Inflammatory macrophage treated with lipopolysaccharide for 1 hour (primary cell): Measurements from ENCODE around the gene BCL2L1.

Experiments
- DNase-seq, 2 donors: peaks; one replicate each; pipeline ENCODE4 v3.0.0-alpha.2; 2020 to 2022

BCL2L1 gene

DNA sequence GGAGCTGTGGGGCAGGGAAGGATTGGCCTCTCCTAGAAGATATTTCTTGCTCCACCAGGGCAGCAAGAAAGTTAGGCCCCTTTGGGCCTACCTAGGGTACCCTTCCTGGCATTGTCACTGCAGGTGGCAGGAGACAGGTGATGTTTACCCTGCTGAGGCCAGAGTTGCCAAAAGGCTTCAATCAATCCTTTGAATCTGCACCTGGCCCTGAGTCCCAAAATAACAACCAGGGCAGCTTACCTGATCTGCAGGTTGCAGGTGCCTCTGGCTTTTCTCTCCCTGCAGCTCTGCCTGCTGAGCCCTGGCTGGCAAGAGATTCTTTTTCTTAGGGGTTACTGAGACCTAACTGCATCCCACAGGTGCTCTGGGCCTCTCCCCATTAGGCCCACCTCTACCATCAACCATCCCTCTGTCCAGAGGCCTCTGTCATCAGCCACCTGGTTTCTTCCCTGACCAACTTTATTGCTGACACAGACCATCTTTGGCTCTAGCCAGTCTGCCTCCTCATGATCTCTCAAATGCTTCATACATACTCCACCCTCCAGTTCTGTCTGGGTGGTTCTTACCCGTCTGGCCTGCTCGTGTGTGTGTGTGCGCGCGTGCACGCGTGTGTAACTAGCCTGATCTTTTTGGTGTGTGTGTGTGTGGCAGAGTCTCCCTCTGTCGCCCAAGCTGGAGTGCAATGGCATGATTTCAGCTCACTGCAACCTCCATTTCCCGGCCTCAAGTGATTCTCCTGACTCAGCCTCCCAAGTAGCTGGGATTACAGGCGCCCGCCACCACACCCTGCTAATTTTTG is 13.7 kb downstream of the BCL2L1 start:
- no peak for DNase-seq

DNA sequence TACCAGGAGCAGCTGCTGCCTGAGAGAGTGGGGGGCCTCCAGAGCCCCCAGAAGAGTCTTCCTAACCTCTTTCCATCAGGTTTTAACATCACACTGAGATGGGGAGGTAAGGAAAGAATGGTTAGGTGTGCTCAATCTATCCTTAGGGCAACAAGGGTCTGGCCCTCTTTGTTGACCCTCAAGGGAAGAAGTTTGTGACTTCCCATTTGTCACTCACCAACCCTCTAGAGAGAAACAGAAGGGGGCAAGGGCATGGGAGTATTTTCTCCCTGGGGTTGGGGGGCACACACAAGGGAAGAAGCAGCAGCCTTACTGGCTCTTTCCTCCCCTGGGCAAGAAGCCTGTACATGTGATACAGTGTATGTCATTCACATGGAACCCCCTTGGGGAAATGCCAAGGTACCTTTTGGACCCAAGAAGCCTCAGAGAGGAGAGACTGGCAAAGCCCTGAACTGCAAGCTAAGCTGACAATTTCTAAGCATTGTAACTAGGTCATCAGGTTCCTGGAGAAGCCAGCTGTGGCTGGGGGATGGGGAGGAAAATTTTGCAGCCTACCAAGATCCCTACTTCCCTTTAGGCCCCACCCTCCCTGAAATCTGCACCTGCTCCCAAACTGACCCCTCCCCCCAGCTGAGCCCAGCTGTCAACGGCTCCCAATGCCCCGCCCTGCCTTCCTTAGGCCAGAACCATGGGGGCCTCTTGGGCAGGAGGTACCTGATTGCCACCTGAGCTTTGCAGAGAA is 14.5 kb downstream of the BCL2L1 start:
- DNase-seq: peak in 1 of 2 donors; percentile 36

DNA sequence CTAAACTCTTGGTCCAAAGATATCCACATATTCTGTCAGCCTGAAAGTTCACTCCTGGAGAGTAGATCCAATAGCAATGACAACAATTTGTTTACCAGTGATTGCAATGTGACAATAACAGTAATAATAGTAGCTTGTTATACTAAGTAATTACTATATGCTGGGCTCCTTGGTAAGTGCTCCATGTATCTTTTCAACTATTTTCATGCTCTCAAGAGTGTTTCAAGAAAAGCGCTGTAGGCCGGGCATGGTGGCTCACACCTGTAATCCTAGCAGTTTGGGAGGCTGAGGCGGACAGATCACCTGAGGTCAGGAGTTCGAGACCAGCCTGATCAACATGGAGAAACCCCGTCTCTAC is 15.4 kb downstream of the BCL2L1 start:
- no peak for DNase-seq

DNA sequence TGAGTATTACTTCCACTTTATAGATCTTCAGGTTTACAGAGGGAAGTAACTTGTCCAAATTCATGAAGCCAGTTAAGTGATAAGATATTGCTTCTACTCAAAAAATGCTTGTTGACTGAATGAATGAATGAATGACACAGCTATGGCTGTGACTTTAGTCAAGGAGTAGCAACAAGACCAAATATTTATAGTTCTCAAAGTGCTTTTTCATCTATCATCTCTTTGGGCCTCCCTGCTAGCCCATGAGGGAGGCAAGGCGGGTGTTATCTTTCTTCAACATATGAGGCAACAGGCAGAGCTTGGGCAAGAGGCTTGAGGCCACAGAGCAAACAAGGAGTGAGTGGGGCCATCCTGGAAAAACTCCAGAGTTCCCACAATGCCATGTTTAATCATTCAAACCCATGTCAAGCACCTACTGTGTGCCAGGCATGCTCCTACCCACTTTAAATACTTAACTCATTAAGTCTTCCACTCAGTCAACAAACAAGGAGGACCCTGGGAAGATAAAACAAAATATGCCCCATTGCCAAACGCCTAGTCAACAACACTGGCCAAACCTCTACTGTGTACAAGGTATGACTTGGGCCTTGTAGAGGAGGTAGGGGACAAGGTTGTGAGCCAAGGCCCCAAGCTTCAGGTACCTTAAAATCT is 15.9 kb downstream of the BCL2L1 start:
- DNase-seq: peak; percentile 72 to 83

DNA sequence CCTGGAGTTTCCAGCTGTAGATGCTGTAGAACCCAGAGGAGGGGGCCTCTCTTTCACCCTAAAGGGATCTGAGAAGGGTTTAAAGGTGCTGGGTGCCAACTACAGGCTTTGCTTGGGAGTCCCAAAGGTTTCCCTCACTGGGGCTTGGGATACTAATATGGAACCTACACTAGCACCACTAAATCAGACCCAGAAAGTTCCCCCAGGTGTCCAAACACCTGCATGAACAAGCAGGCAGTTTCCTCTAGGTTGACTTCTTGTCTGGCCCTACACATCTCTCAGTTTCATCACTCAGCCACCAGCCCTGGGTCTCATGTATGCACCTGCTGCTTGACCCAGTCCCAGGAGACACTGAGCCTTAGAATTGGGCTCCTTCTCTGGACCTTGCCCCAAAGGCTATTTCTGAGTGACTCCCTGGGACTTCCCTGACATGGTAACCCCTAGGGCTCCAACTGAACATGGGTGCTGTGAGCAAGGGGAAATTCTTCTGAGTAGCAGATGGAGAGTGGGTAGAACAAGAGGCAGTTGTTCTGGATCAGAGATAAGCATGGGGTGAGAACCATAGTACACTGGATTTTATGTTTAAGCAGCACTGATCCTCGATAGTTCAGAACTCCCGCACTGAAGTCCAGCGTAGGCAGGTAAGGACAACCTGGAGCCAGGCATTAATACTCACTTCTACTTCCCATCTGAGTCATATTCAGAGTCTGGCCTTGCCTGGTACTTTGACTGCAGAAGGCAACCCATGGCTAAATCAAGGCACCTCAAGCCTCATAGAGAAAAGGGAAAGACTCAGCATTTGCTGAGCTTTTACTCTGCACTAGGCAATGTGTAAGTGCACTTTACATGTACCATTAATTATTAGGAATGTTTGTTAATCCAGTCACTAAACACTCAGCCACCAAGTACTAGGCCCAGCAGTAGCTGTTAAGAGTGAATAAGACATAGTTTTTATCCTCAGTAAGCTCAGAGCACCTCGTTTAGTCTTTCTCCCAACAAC is 16.8 kb downstream of the BCL2L1 start:
- DNase-seq: peak in 1 of 2 donors; percentile 68

DNA sequence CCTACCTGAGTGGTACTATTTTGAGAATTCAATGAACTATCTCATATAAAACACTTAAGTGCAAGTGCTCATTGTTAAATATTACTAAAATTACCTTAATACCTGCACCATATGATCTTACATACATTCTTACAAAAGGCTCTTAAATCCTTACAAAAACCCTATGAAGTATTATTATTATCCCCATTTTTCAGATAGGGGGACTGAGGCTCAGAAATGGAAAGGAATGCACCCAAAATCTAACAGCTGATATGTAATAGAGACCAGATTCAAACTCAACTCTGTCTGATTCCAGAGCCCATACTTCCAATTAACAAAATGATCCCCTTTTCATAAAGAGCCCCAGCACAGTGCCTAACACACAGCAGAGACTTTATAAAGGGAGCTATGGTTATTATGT is 17.5 kb downstream of the BCL2L1 start:
- no peak for DNase-seq

DNA sequence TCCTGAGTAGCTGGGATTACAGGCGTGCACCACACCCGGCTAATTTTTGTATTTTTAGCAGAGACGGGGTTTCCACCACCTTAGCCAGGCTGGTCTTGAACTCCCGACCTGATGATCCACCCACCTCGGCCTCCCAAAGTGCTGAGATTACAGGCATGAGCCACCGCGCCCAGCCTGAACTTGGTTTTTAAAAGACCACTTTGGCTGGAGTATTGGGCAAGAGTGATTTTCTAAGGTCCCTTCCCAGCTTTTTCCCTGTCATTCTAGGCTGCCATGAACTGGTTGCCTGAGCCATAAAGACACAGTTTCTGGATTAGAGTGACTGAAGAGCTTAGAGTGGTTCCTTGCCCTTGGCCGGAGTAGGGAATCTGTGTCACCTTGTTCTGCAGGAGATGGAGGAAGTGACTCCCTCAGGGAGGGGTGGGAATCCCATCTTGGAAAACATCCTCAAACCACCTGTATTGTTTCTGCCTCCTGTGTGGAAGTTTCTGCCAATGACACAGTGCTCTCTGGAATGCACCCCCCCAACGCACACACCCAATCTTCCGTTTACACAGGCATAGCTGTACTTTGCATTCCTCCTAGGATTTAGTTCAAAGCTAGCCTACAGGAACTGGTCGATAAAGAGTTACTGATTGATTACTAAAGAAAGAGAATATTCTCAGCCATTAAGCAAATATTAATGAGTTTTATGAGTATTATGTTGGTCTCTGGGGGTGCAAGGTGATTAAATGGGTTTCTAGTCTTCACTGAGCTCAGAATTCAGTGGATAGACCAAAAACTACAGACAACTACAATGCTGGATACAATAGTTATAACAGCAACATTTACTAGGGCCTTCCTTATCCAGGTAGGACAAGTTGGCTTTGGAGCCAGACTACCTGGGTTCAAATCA is 18.2 kb downstream of the BCL2L1 start:
- no peak for DNase-seq

DNA sequence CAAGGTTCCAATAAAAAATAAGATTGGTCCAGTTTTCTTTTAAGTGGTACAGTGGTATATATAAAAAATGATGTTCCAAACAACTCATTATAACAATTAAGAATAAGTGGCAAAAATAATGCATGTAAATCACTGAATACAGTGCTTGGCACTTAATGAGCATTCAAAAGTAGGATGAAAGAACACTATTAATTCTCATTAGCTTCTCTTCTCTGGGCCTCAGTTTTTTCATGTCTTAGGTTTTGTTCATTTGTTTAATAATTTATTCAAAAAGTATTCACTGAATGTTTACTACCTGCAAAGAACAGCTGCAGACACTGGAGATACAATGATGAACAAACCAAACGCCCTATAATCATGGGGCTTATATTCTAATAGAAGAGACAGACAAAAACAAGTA is 21.1 kb downstream of the BCL2L1 start:
- DNase-seq: no peak

DNA sequence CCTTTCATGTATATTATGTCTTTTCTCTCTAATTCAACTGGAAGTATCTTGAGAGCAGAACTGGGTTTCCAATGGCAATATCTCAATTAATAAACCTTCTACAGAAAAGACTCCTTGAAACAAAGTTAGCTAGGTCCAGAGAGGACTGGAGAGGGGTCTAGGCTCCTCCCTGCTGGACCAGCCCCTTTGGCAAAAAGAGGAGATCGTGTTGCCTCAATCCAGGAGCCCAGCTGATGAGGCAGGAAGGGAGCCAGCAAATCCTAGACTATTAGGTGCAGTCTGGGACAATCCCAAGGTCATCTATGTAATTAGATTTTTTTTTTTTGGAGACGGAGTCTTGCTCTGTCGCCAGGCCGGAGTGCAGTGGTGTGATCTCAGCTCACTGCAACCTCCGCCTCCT is 21.9 kb downstream of the BCL2L1 start:
- DNase-seq: no peak

DNA sequence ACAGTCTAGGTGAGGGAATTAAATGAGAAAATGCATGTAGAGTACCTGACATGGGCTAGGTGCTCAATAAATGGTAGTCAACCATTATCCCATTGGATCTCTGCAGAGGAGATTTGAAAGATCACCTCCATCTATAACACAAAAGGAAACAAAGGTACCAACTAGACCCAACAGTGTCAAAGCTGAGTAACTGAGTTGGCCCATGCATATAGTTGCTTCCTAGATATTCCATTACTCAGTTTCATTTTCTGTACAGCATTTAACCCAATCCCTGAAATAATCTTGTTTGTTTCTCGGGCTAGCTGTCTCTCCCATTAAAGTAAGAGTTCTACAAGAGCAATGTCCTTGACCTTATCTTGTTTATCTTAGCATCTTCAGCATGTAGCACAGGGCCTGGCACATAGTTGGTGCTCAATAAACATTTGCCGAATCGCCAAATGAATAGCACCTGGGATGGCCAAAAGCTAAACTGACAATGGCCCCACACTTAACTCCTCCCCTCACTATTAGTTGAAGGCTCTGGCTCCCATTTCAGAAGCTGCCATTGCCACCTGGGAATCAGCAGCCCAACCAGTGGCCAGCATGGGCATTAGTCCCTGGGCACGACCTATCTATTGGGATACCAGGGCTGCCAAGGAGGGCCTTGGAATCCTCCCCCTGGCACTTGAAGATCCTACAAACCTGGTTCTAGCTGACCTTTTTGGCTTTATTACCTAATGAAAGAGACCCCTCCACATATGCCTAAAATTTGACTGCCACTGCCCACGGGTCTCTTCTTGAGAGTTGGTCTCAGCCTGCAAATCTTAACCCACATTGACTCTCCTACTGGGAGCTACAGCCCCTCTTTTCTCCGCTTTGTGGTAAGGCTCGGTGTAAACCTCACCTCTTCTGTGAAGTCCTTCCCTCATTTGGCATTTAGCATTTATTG is 22.6 kb downstream of the BCL2L1 start:
- DNase-seq: no peak

DNA sequence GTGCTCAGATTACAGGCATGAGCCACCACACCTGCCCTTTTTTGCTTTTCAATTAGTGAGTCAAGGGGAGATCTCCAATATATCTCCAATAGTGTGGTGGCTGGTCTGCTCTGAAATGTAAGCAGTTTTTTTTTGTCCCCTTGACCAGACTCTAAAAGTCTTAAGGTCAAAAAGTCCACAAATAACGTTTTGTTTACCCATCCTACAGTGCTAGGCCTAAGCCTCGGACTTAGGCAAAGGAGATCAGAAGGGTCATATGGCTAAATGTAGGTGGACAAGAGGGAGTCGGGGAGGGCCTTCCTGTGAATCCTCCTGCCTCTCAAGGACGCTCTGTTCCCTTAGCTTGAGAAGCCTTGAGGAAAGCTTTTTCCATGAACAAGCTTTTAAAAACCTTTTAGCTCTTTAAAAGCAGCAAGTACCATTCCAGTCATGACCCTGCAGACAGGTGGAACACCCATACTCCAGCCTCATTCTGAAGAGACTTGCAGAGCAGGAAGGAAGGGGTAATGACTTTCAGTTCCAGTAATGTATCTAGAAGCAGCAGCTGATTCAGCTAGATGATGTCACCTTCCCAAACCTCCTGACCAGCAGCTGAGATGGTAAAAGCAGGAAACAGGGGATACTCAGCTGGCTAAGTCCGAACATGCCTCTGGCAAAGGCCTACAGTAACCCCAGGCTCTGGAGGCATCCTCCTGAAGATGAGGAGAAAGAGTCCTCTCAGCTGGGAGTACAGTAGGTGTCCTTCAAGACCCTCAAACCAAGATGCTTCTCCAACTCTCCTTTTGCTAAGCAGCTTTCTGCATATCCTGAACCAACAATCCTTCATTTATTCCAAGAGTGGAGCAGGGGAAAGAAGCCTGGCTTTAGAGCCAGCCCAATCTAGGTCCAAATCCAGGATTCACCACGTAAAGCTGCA is 23.6 kb downstream of the BCL2L1 start:
- peak; percentile 88 to 95 for DNase-seq

DNA sequence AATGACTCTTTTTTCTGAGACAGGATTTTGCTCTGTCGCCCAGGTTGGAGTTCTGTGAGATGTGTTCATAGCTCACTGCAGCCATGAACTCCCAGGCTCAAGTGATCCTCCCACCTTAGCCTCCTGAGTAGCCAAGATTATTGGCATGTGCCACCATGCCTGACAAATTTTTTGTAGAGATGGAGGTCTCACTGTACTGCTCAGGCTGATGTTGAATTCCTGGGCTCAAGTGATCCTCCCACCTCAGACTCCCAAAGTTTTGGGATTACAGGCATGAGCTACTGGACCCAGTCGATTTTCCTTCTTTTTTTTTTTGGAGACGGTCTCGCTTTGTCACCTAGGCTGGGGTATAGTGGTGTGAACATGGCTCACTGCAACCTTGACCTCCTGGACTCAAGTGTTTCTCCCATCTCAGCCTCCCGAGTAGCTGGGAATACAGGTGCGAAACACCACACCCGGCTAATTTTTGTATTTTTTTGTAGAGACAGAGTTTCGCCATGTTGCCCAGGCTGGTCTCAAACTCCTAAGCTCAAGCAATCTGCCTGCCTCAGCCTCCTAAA is 24.3 kb downstream of the BCL2L1 start:
- DNase-seq: no peak

DNA sequence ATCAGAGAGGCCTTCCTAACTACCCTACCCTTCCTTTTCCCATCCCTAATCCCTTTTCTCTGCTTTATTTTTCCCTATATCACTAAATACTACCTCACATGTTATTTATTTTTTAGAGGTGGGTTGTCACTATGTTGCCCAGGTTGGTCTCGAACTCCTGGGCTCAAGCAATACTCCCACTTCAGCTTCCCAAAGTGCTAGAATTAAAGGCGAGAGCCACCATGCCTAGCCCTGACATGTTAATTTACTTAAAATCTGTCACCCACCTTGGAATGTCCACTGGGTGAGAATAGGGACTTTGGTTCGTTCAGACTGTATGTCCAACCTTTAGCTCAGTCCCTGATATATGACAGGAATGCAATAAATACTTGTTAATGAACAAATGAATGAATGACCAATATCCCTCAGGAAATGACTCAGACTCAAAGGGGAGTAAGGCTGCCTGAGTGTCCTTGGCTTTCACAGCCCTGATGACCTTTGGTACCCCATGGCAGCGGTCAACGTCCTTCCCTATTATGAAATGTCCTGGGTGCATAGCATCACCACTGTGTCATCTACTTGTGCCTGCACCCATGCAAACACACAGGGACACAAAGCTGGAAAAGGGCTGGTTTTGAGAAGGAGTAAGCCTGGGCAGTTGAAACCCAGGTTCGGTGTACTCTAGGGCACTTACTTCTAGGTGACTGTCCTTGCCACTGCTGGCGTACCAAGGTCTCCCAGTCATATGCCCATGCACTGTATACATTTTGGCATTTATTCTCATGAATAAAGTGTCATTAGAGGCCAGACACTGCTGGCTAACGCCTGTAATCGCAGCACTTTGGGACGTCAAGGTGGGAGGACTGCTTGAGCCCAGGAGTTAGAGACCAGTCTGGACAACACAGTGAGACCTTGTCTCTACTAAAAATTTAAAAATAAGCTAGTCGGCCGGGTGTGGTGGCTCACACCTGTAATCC is 26.5 kb downstream of the BCL2L1 start:
- peak; percentile 79 to 92 for DNase-seq

DNA sequence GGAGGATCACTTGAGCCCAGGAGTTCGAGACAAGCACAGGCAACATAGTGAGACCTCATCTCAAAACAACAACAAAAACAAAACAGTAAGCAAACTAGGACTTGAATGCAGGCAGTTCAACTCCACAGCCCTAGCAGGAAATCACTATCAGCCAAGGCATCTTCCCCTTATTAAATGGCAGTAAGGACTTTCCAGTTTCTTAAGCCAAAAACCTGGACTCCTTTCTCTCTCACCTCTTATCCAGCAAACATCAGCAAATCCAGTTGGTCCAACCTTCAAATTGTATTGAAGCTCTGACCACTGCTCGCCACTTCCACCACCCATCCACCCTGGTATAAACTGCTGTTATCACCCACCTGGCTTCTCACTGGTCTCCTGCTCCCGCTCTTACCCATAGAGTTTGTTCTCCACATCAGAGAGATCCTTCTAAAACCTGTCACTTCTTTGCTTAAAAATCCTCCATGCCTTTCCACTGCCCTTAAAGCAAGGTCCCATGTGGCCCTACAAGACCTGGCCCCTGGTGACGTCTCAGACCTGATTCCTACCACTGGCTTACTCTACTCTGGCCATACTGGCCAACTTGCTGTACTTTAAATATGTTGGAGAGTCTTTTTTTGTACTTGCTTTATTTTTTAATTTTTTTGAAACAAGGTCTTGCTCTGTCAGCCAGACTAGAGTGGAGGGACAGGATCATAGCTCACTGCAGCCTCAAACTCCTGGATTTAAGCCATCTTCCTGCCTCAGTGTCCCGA is 27.6 kb downstream of the BCL2L1 start:
- DNase-seq: no peak

DNA sequence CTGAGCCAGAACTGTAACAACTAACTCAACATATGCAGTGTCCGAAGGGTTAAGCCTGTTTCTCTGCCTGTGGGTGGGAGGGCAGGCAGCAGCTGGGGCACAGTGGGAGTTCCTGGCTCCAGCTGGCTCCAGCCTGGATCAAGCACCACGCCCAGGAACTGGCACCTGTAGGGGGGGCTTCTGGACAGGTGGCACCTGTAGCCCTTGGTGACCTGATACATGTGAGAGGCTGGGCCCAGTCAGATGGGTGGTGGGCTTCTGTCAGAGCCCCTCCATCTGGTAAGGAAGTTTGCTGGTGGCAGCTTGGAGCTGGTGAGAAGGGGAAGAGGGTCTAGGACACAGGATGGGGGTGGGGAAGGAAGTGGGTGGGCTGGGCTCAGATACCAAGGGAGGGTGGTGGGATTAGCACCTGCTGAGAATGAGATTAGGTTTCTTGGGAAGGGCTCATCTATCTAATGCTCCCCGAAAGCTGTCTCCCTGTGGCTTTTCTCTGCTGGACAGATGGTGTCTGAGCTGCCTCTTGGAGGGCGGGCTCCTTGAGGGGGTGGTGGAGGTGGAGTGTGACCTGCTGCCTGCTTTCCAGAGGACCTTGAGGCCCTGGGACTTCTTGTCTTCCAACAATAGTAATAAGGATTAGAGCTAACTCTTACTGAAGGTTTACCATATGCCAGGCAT is 28.5 kb downstream of the BCL2L1 start:
- DNase-seq: no peak

DNA sequence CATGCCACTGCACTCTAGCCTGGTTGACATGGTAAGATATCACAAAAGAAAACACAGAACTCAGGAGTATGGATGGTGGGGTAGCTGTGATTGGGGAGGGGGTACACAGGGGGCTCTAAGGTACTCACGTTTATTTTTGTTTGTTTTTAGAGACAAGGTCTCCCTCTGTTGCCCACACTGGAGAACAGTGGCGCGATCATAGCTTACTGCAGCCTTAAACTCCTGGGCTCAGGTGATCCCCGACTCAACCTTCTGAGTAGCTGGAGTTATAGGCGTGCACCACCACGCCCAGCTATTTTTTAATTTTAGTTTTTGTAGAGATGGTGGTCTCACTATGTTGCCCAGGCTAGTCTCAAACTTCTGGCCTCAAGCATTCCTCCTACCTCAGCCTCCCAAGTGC is 29.3 kb downstream of the BCL2L1 start:
- no peak for DNase-seq
